Vagina (tissue), 2 donors: ENCODE data around the gene MRM2. TPM values are rescaled to one million over a fixed set of nuclear protein-coding genes. Genes with fewer than 3 reads are reported as not detected.

ENCODE experiments used
- DNase-seq, 2 donors: peaks; one replicate each; pipeline ENCODE4 v3.0.0-alpha.2; 2017; ENCODE audit errors: extremely low spot score in 2 of 2
- H3K27ac ChIP-seq: fragments of 200-600 bp; sonication (generic); one replicate; pipeline ENCODE4 v1.5.1; 2019
- H3K27me3 ChIP-seq: fragments of 200-600 bp; sonication (generic); one replicate; pipeline ENCODE4 v1.5.1; 2019
- H3K36me3 ChIP-seq, 2 donors: fragments of 200-600 bp; sonication (generic); one replicate each; pipeline ENCODE4 v1.5.1; 2017 to 2019
- H3K4me1 ChIP-seq: fragments of 200-600 bp; sonication (generic); one replicate; pipeline ENCODE4 v1.5.1; 2019
- H3K4me3 ChIP-seq, 2 donors: fragments of 200-600 bp; sonication (generic); 1 replicate in 1 of 2; 2 replicates in 1 of 2; pipeline ENCODE4 v1.5.1; 2016 to 2019
- H3K9me3 ChIP-seq: fragments of 200-600 bp; sonication (generic); one replicate; pipeline ENCODE4 v1.5.1; 2019
- POLR2A ChIP-seq, 2 donors: fragments of 450-650 bp; IDR thresholded peaks; one replicate each; pipeline ENCODE4 v1.6.1; 2017; ENCODE audit warnings: antibody characterized with exemption in 2 of 2, mild to moderate bottlenecking in 2 of 2, moderate library complexity in 2 of 2
- POLR2AphosphoS5 ChIP-seq, 2 donors: sonication (generic); formaldehyde crosslinking; IDR thresholded peaks; one replicate each; pipeline ENCODE4 v1.9.0; 2017; ENCODE audit warnings: antibody characterized with exemption in 2 of 2, mild to moderate bottlenecking in 2 of 2, low read depth in 1 of 2; ENCODE audit not compliant: insufficient read depth in 1 of 2
- intact Hi-C: fragments of 100-400 bp; cut with DNase I; formaldehyde crosslinking; loops from one replicate; pipeline ENCODE4 v1.15.1; 2023
- total RNA-seq: library from RNA; depleted of rRNA; stranded (reverse); fragments of >200 nt; gene quantifications from one replicate; pipeline ENCODE4 v1.2.3, GENCODE V29; 2016
- TF ChIP-seq, protein P1 (sequence below), 3 experiments: fragments of 450-650 bp in 2 of 3; fragments of 200-600 bp in 1 of 3; sonication (generic) in 1 of 3; IDR thresholded peaks; one replicate each; pipeline ENCODE4 v1.5.1; 2017 to 2019; ENCODE audit warnings: antibody characterized with exemption in 3 of 3, mild to moderate bottlenecking in 2 of 3, moderate library complexity in 2 of 3

Gene MRM2
- total RNA-seq, 1 donor from 2014 or later, result 8.3 TPM

DNA sequence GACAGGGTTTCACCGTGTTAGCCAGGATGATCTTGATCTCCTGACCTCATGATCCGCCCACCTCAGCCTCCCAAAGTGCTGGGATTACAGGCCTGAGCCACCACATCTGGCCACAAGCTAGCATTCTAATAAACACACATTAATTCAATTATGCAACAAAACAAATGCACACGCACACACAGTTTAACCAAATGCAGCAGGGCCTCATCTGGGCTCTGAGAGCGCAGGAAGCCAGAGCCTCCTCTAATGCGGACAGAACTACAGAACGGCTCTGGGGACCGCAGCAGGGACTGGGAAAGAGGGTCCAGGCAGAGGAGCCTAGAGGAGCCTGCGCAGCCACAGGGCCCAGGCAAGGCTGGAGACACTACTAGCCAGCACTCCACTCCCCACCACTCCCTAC is 13.1 kb downstream of the MRM2 start:
- intact Hi-C loops, result no loop called here
- peaks cover 0 to 26% of the 10 kb centered on the region in 2 donors for H3K36me3 ChIP-seq
- H3K4me1 ChIP-seq, result peaks cover 32% of the 10 kb centered on the region
- no peak for TF ChIP-seq POLR2AphosphoS5 (IDR thresholded peaks at IDR 0.05; ENCODE audit: insufficient read depth in 1 of 2, low read depth in 1 of 2)
- TF ChIP-seq, protein P1, sequence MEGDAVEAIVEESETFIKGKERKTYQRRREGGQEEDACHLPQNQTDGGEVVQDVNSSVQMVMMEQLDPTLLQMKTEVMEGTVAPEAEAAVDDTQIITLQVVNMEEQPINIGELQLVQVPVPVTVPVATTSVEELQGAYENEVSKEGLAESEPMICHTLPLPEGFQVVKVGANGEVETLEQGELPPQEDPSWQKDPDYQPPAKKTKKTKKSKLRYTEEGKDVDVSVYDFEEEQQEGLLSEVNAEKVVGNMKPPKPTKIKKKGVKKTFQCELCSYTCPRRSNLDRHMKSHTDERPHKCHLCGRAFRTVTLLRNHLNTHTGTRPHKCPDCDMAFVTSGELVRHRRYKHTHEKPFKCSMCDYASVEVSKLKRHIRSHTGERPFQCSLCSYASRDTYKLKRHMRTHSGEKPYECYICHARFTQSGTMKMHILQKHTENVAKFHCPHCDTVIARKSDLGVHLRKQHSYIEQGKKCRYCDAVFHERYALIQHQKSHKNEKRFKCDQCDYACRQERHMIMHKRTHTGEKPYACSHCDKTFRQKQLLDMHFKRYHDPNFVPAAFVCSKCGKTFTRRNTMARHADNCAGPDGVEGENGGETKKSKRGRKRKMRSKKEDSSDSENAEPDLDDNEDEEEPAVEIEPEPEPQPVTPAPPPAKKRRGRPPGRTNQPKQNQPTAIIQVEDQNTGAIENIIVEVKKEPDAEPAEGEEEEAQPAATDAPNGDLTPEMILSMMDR (IDR thresholded peaks at IDR 0.05), result no peak
- TF ChIP-seq POLR2A (IDR thresholded peaks at IDR 0.05), result no peak
- no peak for DNase-seq
- H3K27ac ChIP-seq, result no peak overlapping the region
- H3K4me3 ChIP-seq, result no peak overlapping the region
- no peaks in the 10 kb centered on the region for H3K9me3 ChIP-seq
- H3K27me3 ChIP-seq, result no peaks in the 10 kb centered on the region

DNA sequence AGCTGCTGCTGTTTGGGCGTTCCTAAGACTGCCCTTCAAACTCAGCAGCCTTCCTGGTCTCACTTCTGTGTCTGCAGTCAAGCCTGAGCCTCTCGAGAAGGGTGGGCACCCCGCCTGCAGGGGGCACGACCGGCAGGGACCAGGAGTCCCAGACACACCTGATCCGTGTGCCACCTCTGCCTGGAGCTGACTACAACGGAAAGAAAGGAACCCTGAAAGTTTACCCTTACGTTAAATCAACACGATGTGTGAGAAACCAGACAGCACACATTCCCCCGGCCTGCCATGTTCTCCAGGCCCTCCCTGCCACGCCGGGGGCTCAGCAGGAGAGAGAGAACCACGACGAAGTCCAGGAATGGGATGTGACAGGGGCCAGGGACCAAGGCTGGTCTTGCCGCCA is 14.3 kb downstream of the MRM2 start:
- H3K36me3 ChIP-seq, result peaks cover 0 to 26% of the 10 kb centered on the region in 2 donors
- H3K27me3 ChIP-seq, result no peaks in the 10 kb centered on the region
- H3K4me1 ChIP-seq, result peaks cover 24% of the 10 kb centered on the region
- H3K9me3 ChIP-seq, result no peaks in the 10 kb centered on the region
- intact Hi-C loops, result no loop called here
- H3K27ac ChIP-seq, result no peak overlapping the region
- TF ChIP-seq, protein P1 (IDR thresholded peaks at IDR 0.05), result no peak
- TF ChIP-seq POLR2A (IDR thresholded peaks at IDR 0.05) (no peak), POLR2AphosphoS5 (IDR thresholded peaks at IDR 0.05; ENCODE audit: insufficient read depth in 1 of 2, low read depth in 1 of 2) (no peak)
- no peak overlapping the region for H3K4me3 ChIP-seq
- no peak for DNase-seq

DNA sequence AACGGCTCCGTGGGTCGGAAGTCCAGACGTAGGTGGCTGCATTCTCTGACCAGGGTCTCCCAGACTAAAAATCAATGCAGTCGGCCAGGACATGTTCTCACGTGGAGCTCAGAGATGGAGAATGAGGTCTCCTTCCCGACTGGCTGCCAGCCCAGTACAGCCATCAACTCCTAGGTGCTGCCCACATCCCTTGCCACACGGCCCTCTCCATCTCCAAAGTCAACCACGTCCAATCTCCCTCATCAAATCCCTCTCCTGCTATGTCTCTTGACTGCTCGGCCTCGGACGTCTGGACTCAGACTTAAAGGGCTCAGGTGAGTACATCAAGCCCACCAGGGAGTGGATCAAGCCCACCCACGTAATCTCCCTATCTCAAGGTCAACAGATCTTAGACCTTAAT is 16.2 kb downstream of the MRM2 start:
- H3K4me3 ChIP-seq, result no peak overlapping the region
- no peak for TF ChIP-seq POLR2A (IDR thresholded peaks at IDR 0.05)
- peaks cover 0 to 42% of the 10 kb centered on the region in 2 donors for H3K36me3 ChIP-seq
- H3K27me3 ChIP-seq, result no peaks in the 10 kb centered on the region
- intact Hi-C loops, result no loop called here
- peaks cover 9% of the 10 kb centered on the region for H3K4me1 ChIP-seq
- no peaks in the 10 kb centered on the region for H3K9me3 ChIP-seq
- no peak for DNase-seq
- H3K27ac ChIP-seq, result no peak overlapping the region

DNA sequence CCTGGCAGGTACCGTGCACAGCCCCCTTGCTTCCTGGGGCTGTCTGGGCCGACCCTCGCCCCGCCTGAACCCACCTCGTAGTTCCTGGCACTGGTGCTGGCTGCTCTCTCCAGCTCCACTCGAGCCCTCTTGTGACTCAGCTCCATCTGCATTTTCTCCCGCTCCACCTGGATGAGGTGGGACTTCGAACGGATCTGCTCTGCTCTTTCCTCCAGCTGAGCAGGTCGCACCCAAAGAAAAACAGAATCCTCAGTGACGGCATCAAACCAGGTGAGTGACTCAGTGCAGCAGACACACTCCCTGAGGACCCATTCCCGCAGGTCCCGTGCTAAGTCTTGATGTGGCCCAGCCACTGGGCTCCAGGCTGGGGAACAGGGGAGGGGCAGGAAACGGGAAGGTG is 16.7 kb downstream of the MRM2 start:
- intact Hi-C loops, result no loop called here
- Histone ChIP-seq H3K9me3 (no peaks in the 10 kb centered on the region), H3K4me1 (peaks cover 4% of the 10 kb centered on the region), H3K27me3 (no peaks in the 10 kb centered on the region), H3K4me3 (no peak overlapping the region), H3K27ac (no peak overlapping the region), H3K36me3 (peaks cover 0 to 42% of the 10 kb centered on the region in 2 donors)
- DNase-seq, result no peak
- TF ChIP-seq POLR2AphosphoS5 (IDR thresholded peaks at IDR 0.05; ENCODE audit: insufficient read depth in 1 of 2, low read depth in 1 of 2) (no peak), POLR2A (IDR thresholded peaks at IDR 0.05) (no peak)
- TF ChIP-seq, protein P1 (IDR thresholded peaks at IDR 0.05), result no peak

DNA sequence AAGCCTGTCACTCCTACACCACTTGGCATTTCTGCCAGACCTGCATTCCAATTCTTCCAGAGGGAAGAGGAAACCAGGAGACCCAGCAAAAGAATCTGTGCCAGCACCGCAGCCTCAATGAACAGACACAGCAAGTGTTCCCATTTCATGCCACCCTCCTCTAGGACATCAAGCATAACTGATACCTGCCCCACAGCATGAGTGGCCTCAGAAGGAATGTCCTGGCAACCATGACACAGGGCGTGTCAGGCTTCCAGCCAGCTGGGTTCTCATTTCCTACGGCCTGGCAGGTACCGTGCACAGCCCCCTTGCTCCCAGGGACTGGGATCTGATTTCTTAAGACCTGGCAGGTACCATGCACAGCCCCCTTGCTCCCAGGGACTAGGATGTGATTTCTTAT is 17.1 kb downstream of the MRM2 start:
- Histone ChIP-seq H3K36me3 (peaks cover 0 to 42% of the 10 kb centered on the region in 2 donors), H3K4me3 (no peak overlapping the region), H3K27me3 (no peaks in the 10 kb centered on the region), H3K4me1 (peaks cover under 1% of the 10 kb centered on the region), H3K27ac (no peak overlapping the region), H3K9me3 (no peaks in the 10 kb centered on the region)
- no peak for TF ChIP-seq POLR2AphosphoS5 (IDR thresholded peaks at IDR 0.05; ENCODE audit: insufficient read depth in 1 of 2, low read depth in 1 of 2)
- no peak for TF ChIP-seq POLR2A (IDR thresholded peaks at IDR 0.05)
- TF ChIP-seq, protein P1 (IDR thresholded peaks at IDR 0.05), result no peak
- intact Hi-C loops, result no loop called here
- DNase-seq, result no peak
